GM20000 (cell line): ENCODE data around the gene TP73.

ENCODE experiments used
- DNase-seq: peaks from one replicate; pipeline ENCODE4 v3.0.0; 2012; ENCODE audit warnings: low spot score
- CTCF ChIP-seq: IDR thresholded peaks from 2 replicates; pipeline ENCODE4 v1.5.1; 2012; ENCODE audit warnings: mild to moderate bottlenecking, control low read depth; ENCODE audit errors: extremely low read depth, missing control alignments

TP73 gene

GRCh38 chr1:3785045-3785444 lies 132.7 kb downstream of the TP73 start:
- no peak for DNase-seq
- TF ChIP-seq CTCF: no peak

- DNase-seq: peak; percentile 30
- TF ChIP-seq CTCF: no peak
Observed at GRCh38 chr1:3785456-3786157, 133.3 kb downstream of the TP73 start.
